Panc1 (cell line): Measurements from ENCODE around the gene PCED1B.
"Not testable (repeated sequence)": the region's sequence is repeated elsewhere in the genome, so short reads cannot be mapped to it uniquely, and the experiment has no call there.

Experiments
- CTCF ChIP-seq: fragments of 450-650 bp; IDR thresholded peaks from 2 replicates; pipeline ENCODE4 v1.5.1; 2017; ENCODE audit warnings: mild to moderate bottlenecking
- POLR2AphosphoS5 ChIP-seq: IDR thresholded peaks from 2 replicates; pipeline ENCODE4 v1.6.1; 2012; ENCODE audit warnings: mild to moderate bottlenecking, low read depth, low read length, moderate library complexity
- SIN3A ChIP-seq: IDR thresholded peaks from 2 replicates; pipeline ENCODE4 v1.6.1; 2012; ENCODE audit warnings: low read depth, mild to moderate bottlenecking, low read length, moderate library complexity, borderline replicate concordance; ENCODE audit not compliant: insufficient read depth
- TF ChIP-seq, protein P1 (sequence below), 2 experiments: IDR thresholded peaks; 2 replicates each; pipeline ENCODE4 v1.6.1; 2011 to 2012; ENCODE audit warnings: low read depth in 2 of 2, control low read depth in 1 of 2, low read length in 1 of 2, mild to moderate bottlenecking in 1 of 2, moderate library complexity in 1 of 2; ENCODE audit not compliant: insufficient read depth in 1 of 2

- TF ChIP-seq CTCF, POLR2AphosphoS5, SIN3A: not testable (repeated sequence)
- TF ChIP-seq, protein P1, sequence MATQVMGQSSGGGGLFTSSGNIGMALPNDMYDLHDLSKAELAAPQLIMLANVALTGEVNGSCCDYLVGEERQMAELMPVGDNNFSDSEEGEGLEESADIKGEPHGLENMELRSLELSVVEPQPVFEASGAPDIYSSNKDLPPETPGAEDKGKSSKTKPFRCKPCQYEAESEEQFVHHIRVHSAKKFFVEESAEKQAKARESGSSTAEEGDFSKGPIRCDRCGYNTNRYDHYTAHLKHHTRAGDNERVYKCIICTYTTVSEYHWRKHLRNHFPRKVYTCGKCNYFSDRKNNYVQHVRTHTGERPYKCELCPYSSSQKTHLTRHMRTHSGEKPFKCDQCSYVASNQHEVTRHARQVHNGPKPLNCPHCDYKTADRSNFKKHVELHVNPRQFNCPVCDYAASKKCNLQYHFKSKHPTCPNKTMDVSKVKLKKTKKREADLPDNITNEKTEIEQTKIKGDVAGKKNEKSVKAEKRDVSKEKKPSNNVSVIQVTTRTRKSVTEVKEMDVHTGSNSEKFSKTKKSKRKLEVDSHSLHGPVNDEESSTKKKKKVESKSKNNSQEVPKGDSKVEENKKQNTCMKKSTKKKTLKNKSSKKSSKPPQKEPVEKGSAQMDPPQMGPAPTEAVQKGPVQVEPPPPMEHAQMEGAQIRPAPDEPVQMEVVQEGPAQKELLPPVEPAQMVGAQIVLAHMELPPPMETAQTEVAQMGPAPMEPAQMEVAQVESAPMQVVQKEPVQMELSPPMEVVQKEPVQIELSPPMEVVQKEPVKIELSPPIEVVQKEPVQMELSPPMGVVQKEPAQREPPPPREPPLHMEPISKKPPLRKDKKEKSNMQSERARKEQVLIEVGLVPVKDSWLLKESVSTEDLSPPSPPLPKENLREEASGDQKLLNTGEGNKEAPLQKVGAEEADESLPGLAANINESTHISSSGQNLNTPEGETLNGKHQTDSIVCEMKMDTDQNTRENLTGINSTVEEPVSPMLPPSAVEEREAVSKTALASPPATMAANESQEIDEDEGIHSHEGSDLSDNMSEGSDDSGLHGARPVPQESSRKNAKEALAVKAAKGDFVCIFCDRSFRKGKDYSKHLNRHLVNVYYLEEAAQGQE (IDR thresholded peaks at IDR 0.05; ENCODE audit: insufficient read depth in 1 of 2, low read depth in 2 of 2, low read length in 1 of 2), result not testable (repeated sequence)
Observed at GRCh38 chr12:47279758-47280157, 200.3 kb downstream of the PCED1B start.
